ENCODE results near the gene RASGEF1C. TPM values are rescaled to one million over a fixed set of nuclear protein-coding genes. Genes with fewer than 3 reads are reported as not detected.
A peak's percentile ranks its signal among the peaks of the same experiment; 100 is the strongest.

RASGEF1C gene
- total RNA-seq, 1 donor from 2014 or later, result not detected

GRCh38 chr5:180135128-180135955 is 73.7 kb downstream of the RASGEF1C start:
- Mint-ChIP-seq H3K4me1 (ENCODE audit: low read depth) (peaks cover 9% of the 10 kb centered on the region), H3K36me3 (ENCODE audit: low read depth) (no peaks in the 10 kb centered on the region), H3K27me3 (ENCODE audit: low read depth) (peaks cover 24% of the 10 kb centered on the region), H3K27ac (ENCODE audit: unreplicated experiment) (peak overlapping the region; percentile 66), H3K9me3 (ENCODE audit: low read depth) (no peaks in the 10 kb centered on the region), H3K4me3 (ENCODE audit: unreplicated experiment) (no peak overlapping the region)
- TF ChIP-seq CTCF (IDR thresholded peaks at IDR 0.05), result no peak
- no peak for DNase-seq (ENCODE audit: low spot score)

GRCh38 chr5:180133971-180134508 is 75.0 kb downstream of the RASGEF1C start:
- Mint-ChIP-seq H3K27me3 (ENCODE audit: low read depth) (peaks cover 21% of the 10 kb centered on the region), H3K36me3 (ENCODE audit: low read depth) (no peaks in the 10 kb centered on the region), H3K4me3 (ENCODE audit: unreplicated experiment) (no peak overlapping the region), H3K9me3 (ENCODE audit: low read depth) (no peaks in the 10 kb centered on the region), H3K27ac (ENCODE audit: unreplicated experiment) (no peak overlapping the region), H3K4me1 (ENCODE audit: low read depth) (peaks cover 9% of the 10 kb centered on the region)
- DNase-seq (ENCODE audit: low spot score), result peak; percentile 65
- no peak for TF ChIP-seq CTCF (IDR thresholded peaks at IDR 0.05)

GRCh38 chr5:180133551-180133950 is 75.5 kb downstream of the RASGEF1C start:
- H3K9me3 Mint-ChIP-seq (ENCODE audit: low read depth), result no peaks in the 10 kb centered on the region
- H3K4me1 Mint-ChIP-seq (ENCODE audit: low read depth), result peaks cover 9% of the 10 kb centered on the region
- H3K4me3 Mint-ChIP-seq (ENCODE audit: unreplicated experiment), result no peak overlapping the region
- no peak overlapping the region for H3K27ac Mint-ChIP-seq (ENCODE audit: unreplicated experiment)
- no peaks in the 10 kb centered on the region for H3K36me3 Mint-ChIP-seq (ENCODE audit: low read depth)
- no peak for DNase-seq (ENCODE audit: low spot score)
- no peak for TF ChIP-seq CTCF (IDR thresholded peaks at IDR 0.05)
- peaks cover 16% of the 10 kb centered on the region for H3K27me3 Mint-ChIP-seq (ENCODE audit: low read depth)

- H3K27me3 Mint-ChIP-seq (ENCODE audit: low read depth), result peaks cover 11% of the 10 kb centered on the region
- no peak for TF ChIP-seq CTCF (IDR thresholded peaks at IDR 0.05)
- H3K9me3 Mint-ChIP-seq (ENCODE audit: low read depth), result no peaks in the 10 kb centered on the region
- H3K36me3 Mint-ChIP-seq (ENCODE audit: low read depth), result no peaks in the 10 kb centered on the region
- no peak overlapping the region for H3K27ac Mint-ChIP-seq (ENCODE audit: unreplicated experiment)
- peaks cover 9% of the 10 kb centered on the region for H3K4me1 Mint-ChIP-seq (ENCODE audit: low read depth)
- peak; percentile 76 for DNase-seq (ENCODE audit: low spot score)
- H3K4me3 Mint-ChIP-seq (ENCODE audit: unreplicated experiment), result no peak overlapping the region
Measured at GRCh38 chr5:180133060-180133459, 76.0 kb downstream of the RASGEF1C start.

GRCh38 chr5:180130876-180131740 is 77.9 kb downstream of the RASGEF1C start:
- no peak for TF ChIP-seq CTCF (IDR thresholded peaks at IDR 0.05)
- Mint-ChIP-seq H3K9me3 (ENCODE audit: low read depth) (no peaks in the 10 kb centered on the region), H3K4me3 (ENCODE audit: unreplicated experiment) (no peak overlapping the region), H3K27me3 (ENCODE audit: low read depth) (peaks cover 17% of the 10 kb centered on the region), H3K36me3 (ENCODE audit: low read depth) (no peaks in the 10 kb centered on the region), H3K4me1 (ENCODE audit: low read depth) (peaks cover 9% of the 10 kb centered on the region), H3K27ac (ENCODE audit: unreplicated experiment) (peak overlapping the region; percentile 74)
- no peak for DNase-seq (ENCODE audit: low spot score)
